Measurements from ENCODE around the gene SCARF2. TPM values are rescaled to one million over a fixed set of nuclear protein-coding genes. Genes with fewer than 3 reads are reported as not detected.

The SCARF2 gene, protein sequence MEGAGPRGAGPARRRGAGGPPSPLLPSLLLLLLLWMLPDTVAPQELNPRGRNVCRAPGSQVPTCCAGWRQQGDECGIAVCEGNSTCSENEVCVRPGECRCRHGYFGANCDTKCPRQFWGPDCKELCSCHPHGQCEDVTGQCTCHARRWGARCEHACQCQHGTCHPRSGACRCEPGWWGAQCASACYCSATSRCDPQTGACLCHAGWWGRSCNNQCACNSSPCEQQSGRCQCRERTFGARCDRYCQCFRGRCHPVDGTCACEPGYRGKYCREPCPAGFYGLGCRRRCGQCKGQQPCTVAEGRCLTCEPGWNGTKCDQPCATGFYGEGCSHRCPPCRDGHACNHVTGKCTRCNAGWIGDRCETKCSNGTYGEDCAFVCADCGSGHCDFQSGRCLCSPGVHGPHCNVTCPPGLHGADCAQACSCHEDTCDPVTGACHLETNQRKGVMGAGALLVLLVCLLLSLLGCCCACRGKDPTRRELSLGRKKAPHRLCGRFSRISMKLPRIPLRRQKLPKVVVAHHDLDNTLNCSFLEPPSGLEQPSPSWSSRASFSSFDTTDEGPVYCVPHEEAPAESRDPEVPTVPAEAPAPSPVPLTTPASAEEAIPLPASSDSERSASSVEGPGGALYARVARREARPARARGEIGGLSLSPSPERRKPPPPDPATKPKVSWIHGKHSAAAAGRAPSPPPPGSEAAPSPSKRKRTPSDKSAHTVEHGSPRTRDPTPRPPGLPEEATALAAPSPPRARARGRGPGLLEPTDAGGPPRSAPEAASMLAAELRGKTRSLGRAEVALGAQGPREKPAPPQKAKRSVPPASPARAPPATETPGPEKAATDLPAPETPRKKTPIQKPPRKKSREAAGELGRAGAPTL
- 39.6 TPM for polyA plus RNA-seq (2012; ENCODE audit: insufficient read length, low read depth)

GRCh38 chr22:20437613-20438426 lies at the start of gene SCARF2:
Gene SCARF2 (minus strand): TSS chr22:20437825. CDS start chr22:20437754, 71 bp downstream.
- no peak for TF ChIP-seq POLR2AphosphoS5 (IDR thresholded peaks at IDR 0.05; ENCODE audit: low read depth, low read length)
- no peak for TF ChIP-seq FOXP2 (optimal IDR thresholded peaks at IDR 0.05; ENCODE audit: borderline replicate concordance, extremely low read depth, extremely low read length, insufficient read depth)
- TF ChIP-seq TAF1 (IDR thresholded peaks at IDR 0.05; ENCODE audit: borderline replicate concordance, insufficient read depth, low read length) = no peak
- TF ChIP-seq SIN3A (IDR thresholded peaks at IDR 0.05; ENCODE audit: borderline replicate concordance, insufficient read depth, low read length) = no peak
- TF ChIP-seq, protein P1, sequence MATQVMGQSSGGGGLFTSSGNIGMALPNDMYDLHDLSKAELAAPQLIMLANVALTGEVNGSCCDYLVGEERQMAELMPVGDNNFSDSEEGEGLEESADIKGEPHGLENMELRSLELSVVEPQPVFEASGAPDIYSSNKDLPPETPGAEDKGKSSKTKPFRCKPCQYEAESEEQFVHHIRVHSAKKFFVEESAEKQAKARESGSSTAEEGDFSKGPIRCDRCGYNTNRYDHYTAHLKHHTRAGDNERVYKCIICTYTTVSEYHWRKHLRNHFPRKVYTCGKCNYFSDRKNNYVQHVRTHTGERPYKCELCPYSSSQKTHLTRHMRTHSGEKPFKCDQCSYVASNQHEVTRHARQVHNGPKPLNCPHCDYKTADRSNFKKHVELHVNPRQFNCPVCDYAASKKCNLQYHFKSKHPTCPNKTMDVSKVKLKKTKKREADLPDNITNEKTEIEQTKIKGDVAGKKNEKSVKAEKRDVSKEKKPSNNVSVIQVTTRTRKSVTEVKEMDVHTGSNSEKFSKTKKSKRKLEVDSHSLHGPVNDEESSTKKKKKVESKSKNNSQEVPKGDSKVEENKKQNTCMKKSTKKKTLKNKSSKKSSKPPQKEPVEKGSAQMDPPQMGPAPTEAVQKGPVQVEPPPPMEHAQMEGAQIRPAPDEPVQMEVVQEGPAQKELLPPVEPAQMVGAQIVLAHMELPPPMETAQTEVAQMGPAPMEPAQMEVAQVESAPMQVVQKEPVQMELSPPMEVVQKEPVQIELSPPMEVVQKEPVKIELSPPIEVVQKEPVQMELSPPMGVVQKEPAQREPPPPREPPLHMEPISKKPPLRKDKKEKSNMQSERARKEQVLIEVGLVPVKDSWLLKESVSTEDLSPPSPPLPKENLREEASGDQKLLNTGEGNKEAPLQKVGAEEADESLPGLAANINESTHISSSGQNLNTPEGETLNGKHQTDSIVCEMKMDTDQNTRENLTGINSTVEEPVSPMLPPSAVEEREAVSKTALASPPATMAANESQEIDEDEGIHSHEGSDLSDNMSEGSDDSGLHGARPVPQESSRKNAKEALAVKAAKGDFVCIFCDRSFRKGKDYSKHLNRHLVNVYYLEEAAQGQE (IDR thresholded peaks at IDR 0.05; ENCODE audit: insufficient read depth in 1 of 2, low read depth in 2 of 2, low read length in 2 of 2) = no peak

GRCh38 chr22:20486229-20486628 lies 48.6 kb upstream of the SCARF2 start:
- TF ChIP-seq, protein P1 (IDR thresholded peaks at IDR 0.05; ENCODE audit: insufficient read depth in 1 of 2, low read depth in 2 of 2, low read length in 2 of 2) = no peak
- TF ChIP-seq POLR2AphosphoS5 (IDR thresholded peaks at IDR 0.05; ENCODE audit: low read depth, low read length) = no peak

- TF ChIP-seq FOXP2 (optimal IDR thresholded peaks at IDR 0.05; ENCODE audit: borderline replicate concordance, extremely low read depth, extremely low read length, insufficient read depth) = no peak
- TF ChIP-seq SIN3A (IDR thresholded peaks at IDR 0.05; ENCODE audit: borderline replicate concordance, insufficient read depth, low read length) = no peak
- TF ChIP-seq TAF1 (IDR thresholded peaks at IDR 0.05; ENCODE audit: borderline replicate concordance, insufficient read depth, low read length) = no peak
- TF ChIP-seq POLR2AphosphoS5 (IDR thresholded peaks at IDR 0.05; ENCODE audit: low read depth, low read length) = no peak
- TF ChIP-seq, protein P1 (IDR thresholded peaks at IDR 0.05; ENCODE audit: insufficient read depth in 1 of 2, low read depth in 2 of 2, low read length in 2 of 2) = no peak
These were observed 47.5 kb upstream of the SCARF2 start for GRCh38 chr22:20484948-20485683.

DNA sequence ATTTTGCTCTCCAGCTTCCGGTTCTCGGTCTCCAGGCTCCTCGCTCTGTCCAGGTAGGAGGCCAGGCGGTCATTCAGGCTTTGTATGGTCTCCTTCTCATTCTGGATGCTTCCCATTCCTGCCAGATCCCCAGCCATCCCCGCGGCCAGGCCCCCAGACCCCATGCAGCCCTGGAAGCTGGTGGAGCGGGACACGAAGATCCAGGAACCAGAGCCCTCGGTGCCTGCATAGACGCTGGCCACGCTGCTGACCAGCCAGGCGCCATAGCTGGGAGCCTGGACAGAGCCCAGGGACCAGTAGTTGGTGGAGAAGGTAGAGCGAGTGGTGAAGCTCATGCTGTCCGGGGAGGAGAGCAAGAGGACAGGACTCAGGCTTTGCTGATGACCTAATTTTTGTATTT lies 46.1 kb upstream of the SCARF2 start:
- no peak for TF ChIP-seq SIN3A (IDR thresholded peaks at IDR 0.05; ENCODE audit: borderline replicate concordance, insufficient read depth, low read length)
- TF ChIP-seq POLR2AphosphoS5 (IDR thresholded peaks at IDR 0.05; ENCODE audit: low read depth, low read length) = no peak
- TF ChIP-seq, protein P1 (IDR thresholded peaks at IDR 0.05; ENCODE audit: insufficient read depth in 1 of 2, low read depth in 2 of 2, low read length in 2 of 2) = no peak
- no peak for TF ChIP-seq FOXP2 (optimal IDR thresholded peaks at IDR 0.05; ENCODE audit: borderline replicate concordance, extremely low read depth, extremely low read length, insufficient read depth)
- no peak for TF ChIP-seq TAF1 (IDR thresholded peaks at IDR 0.05; ENCODE audit: borderline replicate concordance, insufficient read depth, low read length)
